Activated T-helper 9 cell treated with anti-CD3 and anti-CD28 coated beads, Interleukin-2, amount 50 U/mL, for 16 hours (primary cell): ENCODE data around the gene KIAA0232.
A peak's percentile ranks its signal among the peaks of the same experiment; 100 is the strongest.

ENCODE experiments used
- DNase-seq: peaks from one replicate; pipeline ENCODE4 v3.0.0-alpha.2; 2020; ENCODE audit warnings: low read depth

The KIAA0232 gene

GRCh38 chr4:6847178-6847577 lies 64.7 kb downstream of the KIAA0232 start:
- no peak for DNase-seq

DNA sequence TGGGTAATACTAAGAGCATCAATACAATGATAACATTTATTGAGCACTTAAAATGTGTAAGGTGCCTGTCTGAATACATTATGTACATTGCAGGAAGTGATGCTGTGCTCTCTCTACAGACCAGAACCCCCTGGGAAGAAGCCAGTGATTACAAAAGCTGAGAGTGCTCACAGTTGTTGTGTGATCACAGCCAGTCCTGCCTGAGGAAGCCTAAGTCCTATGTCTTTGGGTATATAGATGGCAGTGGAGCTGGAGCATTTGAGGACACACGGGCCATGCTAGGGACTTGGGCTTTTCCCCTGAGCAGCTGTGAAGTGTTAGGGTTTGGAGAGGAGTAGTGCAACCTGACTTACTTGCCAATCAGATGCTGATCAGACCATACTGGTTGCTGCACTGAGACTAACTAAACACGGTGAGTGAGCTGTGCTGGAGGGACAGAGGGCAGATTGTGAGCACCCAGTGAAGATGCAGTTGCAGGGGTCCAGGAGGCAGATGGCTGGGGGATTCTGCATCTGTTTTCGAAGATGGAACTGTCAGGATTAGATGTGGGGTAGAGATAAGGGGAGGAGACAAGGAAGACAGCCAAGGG lies 66.3 kb downstream of the KIAA0232 start:
- no peak for DNase-seq

GRCh38 chr4:6849691-6850090 lies 67.2 kb downstream of the KIAA0232 start:
- no peak for DNase-seq

GRCh38 chr4:6851431-6851830 lies 68.9 kb downstream of the KIAA0232 start:
- no peak for DNase-seq

GRCh38 chr4:6851962-6852361 lies 69.4 kb downstream of the KIAA0232 start:
- no peak for DNase-seq

DNA sequence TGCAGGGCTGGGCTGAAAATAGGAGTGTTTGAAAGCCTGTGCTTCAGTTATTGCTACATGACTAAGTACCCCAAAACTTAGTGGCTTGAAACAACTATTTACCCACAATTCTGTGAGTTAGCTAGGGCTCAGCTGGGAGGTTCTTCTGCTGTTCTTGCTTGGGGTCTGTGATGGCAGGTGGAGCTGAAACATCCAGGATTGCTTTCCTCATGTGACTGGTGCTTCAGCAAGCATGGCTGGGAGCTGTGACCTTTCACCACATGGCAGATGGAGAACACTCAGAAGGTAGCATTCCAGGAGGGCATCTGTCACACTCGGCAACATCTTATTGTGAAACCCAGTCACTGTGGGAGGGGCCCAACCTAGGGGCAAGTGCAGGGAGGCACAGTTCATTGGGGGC lies 70.1 kb downstream of the KIAA0232 start:
- no peak for DNase-seq

DNA sequence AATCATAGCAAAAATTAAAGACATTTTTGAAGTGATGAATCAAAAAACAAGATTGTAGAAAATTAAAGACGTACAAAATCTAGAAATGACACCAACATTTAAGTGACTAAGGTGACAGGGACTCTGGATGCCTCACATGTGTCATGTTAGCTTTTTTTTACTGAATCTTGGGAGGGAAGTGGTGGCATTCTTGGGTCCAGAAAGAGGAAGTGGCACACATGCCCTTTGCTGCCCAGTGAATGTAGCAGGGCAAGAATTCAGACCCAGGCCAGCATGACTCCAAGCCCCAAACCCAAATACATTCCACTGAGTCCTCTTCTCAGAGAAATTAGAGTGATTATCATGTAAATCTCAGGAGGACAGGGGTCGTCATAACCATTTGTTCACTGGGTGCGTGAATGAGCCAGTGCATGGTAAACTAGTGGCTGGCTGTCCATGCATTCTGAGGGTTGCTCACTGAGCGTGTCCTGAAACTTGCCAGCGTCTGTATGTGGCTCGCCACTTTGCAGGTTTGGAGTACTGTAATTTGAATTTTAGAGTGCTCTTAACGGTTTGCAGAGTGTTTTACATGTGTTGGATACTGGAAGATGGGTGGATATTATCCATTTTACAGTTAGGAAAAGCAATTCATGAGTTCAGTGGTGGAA lies 71.7 kb downstream of the KIAA0232 start:
- DNase-seq, result no peak

- peak; percentile 15 for DNase-seq
Measured at GRCh38 chr4:6855692-6856297, 73.3 kb downstream of the KIAA0232 start.

- DNase-seq, result no peak
Measured at GRCh38 chr4:6856391-6856790, 73.9 kb downstream of the KIAA0232 start.

DNA sequence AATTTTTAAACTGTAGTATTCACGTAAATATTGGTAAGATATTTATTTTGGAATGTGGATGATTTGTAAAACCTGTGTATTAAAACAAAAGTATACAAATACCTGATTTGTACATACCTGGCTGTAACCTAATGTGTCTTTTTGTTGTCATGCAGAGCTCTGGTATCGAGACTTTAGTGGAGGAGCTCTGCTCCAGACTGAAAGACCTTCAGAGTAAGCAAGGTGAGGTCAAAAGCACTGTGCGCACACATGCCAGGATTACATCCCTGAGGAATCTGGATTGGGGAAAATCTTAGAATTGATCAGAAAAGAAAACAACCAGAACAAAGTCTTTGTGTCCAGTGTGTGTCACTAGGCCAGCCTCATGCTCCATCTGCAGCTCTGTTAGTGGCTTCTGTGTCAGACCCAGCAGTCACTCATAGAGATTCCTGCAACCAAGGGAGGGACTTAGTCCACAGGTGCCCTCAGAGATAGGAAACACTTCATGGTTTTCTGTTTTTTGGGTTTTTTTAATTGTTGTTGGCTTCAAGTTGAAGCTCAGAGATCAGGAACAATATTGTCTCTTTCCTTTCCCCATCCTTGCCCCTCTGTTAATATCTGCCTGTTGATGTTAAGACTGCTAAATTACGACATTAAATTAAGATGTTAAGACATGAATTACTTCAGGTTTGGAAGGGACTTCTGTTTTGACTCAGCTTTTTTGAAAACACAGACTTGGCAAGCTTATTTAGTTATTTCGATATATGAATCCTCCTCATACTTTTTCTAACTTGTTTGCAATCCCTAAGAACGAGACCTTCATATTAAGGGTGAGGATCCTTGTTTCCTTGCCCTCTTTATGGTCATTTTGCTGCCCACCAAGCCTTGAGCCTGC lies 74.7 kb downstream of the KIAA0232 start:
- no peak for DNase-seq

DNA sequence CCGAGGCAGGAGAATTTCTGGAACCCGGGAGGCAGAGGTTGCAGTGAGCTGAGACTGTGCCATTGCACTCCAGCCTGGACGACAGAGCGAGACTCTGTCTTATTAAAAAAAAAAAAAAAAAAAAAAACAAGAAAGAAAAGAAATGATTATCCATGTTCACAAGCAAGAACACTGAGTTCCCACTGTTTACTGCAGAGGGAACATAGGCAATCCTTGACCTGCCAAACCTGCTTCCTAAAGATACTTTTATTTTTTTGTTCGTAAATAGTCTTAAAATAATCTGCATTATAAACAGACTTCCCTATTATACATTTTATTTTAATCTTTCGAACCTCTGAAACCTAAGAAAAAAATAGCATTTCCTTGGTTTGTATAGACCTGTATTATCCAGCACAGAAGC lies 76.5 kb downstream of the KIAA0232 start:
- no peak for DNase-seq

GRCh38 chr4:6859543-6859942 lies 77.0 kb downstream of the KIAA0232 start:
- no peak for DNase-seq

GRCh38 chr4:6868386-6868785 lies 85.9 kb downstream of the KIAA0232 start:
- DNase-seq, result no peak

GRCh38 chr4:6869944-6870343 lies 87.4 kb downstream of the KIAA0232 start:
- DNase-seq, result no peak

DNA sequence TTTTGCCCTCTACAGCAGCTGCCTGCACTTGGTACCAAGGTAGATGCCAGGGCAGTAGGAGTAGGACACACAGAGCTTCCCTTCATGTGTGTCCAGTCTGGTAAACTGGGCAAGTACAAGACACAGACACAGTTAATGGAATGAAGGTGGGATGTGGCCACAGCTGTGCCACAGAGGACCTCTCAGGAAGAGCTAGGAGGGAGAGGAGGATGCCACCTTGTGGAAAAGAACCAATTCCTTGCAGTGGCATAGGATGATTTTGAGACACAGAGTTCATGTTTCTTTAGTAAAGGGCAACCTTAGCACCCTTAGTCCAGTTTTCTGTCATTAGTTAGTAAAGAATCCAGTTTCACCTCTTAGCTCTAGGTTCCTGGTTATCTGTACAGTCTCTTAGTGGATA lies 90.8 kb downstream of the KIAA0232 start:
- no peak for DNase-seq

GRCh38 chr4:6873792-6874461 lies 91.4 kb downstream of the KIAA0232 start:
- DNase-seq, result peak; percentile 72

DNA sequence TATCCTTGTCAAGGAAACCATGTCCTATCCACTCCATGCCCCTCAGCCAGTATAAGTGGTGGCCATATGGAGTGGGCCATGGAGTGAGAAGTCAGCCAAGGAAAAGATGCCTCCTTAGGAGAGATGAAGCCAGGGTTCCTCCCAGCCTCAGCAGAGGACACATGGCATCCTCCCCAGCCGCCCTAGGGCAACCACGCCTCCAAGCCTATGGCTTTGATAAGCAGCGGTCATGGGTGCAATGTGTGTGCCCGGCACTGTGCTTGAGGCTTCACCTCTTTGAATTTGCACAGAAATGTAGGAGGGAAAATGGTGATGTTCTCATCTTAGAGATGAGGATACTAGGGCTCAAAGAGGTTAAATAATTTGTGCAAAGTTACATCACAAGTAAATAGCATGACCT lies 92.5 kb downstream of the KIAA0232 start:
- DNase-seq, result no peak

DNA sequence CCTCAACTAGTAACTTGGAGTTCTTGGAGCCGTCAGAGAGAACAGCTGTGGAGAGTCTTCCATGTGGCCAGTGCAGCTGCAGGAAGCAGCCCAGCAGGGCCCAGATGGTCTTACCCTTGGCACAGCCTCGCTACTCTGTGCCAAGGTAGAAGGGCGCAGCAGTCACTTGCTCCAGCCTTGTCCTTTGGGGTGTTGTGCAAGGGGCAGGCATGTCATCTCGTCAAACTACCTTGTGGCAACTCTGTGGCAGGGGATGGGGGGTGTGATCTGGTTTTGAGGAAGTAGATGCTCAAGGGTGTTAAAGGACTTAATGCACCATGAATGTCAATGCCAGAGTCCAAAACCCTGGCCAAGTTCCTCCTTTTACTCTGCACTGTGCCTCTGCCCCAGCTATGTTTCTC lies 92.9 kb downstream of the KIAA0232 start:
- DNase-seq, result no peak

DNA sequence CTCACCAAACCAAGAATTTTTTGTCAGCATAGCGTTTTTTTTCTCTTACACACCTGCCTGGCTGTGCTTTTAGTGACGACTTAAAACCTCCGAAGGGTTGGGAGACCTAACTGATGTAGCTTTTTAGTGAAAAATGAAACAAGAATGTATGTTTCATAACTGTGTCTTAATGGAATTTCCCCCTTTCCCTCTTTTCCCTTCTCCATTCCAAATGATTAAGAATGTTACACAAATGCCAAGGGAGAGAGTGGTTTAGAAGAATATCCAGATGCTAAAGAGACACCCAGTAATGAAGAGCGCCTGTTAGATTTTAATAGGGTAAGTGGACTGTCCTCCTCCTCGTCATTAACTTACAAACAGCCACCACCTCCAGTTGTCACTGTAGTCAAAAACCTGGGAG lies 93.9 kb downstream of the KIAA0232 start:
- DNase-seq, result no peak

DNA sequence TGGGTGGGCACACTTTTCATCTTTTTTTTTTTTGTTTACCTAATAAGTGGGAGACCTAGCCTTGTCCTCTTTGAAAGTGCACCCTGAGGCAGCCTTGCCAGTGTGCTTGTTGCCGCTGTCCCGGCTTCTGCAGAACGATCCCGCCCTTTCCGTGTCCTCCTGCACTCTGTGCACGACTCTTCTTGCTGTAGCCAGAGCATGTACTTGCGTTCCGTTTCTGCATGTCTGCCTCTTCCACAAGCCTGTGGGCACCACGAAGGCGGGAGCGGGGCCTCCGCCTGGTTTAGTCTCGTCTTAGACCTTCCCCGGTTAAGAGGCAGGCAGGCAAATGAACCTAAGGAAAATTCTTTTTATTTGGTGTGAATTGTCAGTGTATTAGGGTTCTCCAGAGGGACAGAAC lies 94.5 kb downstream of the KIAA0232 start:
- DNase-seq, result no peak

DNA sequence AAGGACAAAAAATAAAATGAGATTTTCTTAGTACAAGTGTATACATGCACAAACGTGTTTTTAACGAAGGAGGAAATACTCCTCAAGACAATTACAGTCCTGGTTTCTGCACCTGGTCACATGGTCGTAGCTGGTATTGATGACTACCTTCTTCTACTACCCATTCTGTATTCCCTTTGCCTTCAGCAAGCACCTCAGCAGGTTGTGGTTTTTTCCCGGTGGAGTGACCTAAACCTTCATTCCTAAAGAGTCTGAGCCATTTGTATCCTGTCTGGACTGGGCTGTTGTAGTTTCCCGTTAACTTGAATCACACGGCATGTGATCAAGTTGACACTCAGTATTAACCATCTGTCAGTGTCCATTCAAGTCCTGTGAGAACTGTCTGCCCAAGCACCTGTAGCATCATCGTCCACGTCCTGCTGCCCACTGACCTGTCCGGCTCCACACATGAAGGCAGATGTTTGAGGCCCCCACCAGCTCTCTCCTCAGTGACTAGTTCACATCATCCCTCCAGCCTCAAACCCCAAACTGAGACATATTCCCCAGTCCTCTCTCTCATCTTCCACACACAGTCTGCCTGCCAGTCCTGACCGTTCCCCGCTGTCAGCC lies 96.0 kb downstream of the KIAA0232 start:
- no peak for DNase-seq

- no peak for DNase-seq
Measured at GRCh38 chr4:6880691-6881090, 98.2 kb downstream of the KIAA0232 start.
